HCT116 (cell line): ENCODE results near the gene CDKN1C.

Source experiments
- POLR2A ChIP-seq: IDR thresholded peaks from 2 replicates; pipeline ENCODE4 v1.7.0; 2011; ENCODE audit warnings: borderline replicate concordance; ENCODE audit not compliant: insufficient read depth, insufficient read length; ENCODE audit errors: extremely low read depth
- TF ChIP-seq, protein P1 (sequence below), 3 experiments: fragments of 200-600 bp in 1 of 3; sonication (generic) in 1 of 3; IDR thresholded peaks in 2 of 3; conservative IDR thresholded peaks in 1 of 3; 2 replicates each; pipeline ENCODE4 v1.5.1; 2012 to 2017; ENCODE audit warnings: low read depth in 2 of 3, low read length in 2 of 3, antibody characterized with exemption in 1 of 3, borderline replicate concordance in 1 of 3, control low read depth in 1 of 3, mild to moderate bottlenecking in 1 of 3, mixed read lengths in 1 of 3, mixed run types in 1 of 3, moderate library complexity in 1 of 3; ENCODE audit not compliant: insufficient read depth in 1 of 3

DNA sequence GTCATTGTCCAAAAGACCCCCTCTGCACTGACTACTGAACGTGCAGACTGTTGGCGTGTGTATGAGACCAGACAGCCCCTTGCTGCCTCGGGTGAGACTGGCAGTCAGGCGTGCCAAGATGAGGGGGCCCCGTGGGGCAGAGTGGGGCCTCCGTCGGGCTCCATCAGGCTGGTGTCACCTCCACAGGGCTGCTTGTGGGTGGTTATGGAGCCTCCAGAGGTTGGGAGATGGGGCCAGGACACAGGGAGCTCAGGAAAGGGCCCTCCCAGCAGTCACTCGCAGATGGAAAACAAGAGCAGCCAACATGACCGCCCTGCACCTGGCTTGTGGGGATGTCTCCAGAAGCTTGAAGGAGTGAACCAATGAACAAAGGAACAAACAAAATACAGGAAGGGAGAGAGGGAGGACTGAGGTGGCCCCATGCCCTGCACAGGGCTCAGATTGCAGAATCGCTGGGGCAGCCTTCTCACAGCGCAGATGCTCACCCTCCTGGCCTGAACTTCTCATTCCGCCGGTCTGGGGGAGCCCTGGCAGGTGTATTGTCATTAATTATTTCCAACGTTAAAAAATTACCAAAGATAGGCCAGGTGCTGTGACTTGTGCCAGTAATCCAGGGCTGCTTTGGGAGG lies 49.1 kb upstream of the CDKN1C start:
- no peak for TF ChIP-seq POLR2A
- TF ChIP-seq, protein P1, sequence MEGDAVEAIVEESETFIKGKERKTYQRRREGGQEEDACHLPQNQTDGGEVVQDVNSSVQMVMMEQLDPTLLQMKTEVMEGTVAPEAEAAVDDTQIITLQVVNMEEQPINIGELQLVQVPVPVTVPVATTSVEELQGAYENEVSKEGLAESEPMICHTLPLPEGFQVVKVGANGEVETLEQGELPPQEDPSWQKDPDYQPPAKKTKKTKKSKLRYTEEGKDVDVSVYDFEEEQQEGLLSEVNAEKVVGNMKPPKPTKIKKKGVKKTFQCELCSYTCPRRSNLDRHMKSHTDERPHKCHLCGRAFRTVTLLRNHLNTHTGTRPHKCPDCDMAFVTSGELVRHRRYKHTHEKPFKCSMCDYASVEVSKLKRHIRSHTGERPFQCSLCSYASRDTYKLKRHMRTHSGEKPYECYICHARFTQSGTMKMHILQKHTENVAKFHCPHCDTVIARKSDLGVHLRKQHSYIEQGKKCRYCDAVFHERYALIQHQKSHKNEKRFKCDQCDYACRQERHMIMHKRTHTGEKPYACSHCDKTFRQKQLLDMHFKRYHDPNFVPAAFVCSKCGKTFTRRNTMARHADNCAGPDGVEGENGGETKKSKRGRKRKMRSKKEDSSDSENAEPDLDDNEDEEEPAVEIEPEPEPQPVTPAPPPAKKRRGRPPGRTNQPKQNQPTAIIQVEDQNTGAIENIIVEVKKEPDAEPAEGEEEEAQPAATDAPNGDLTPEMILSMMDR (IDR thresholded peaks at IDR 0.05 in 2 of 3, conservative IDR thresholded peaks at IDR 0.05 in 1 of 3; ENCODE audit: borderline replicate concordance in 1 of 3, insufficient read depth in 1 of 3, low read depth in 2 of 3, low read length in 2 of 3), result no peak
